ENCODE data around the gene KSR2.

Gene KSR2

GRCh38 chr12:117498880-117499279 lies 469.9 kb downstream of the KSR2 start:
- H3K27ac ChIP-seq (ENCODE audit: low read length), result no peak overlapping the region
- H3K27me3 ChIP-seq (ENCODE audit: control insufficient read depth, insufficient read depth, low read length), result no peaks in the 10 kb centered on the region
- no peak overlapping the region for H3K4me3 ChIP-seq (ENCODE audit: low read length)
- H3K9me3 ChIP-seq (ENCODE audit: control insufficient read depth, insufficient read depth, low read length), result no peaks in the 10 kb centered on the region
- no CpG with 5 or more reads among the region's 3 CpGs for WGBS (ENCODE audit: insufficient coverage, insufficient read length)
- no peaks in the 10 kb centered on the region; the same call in 1 of the 2 replicates for H3K4me1 ChIP-seq (ENCODE audit: control insufficient read depth, insufficient read depth, low read length)
- no peaks in the 10 kb centered on the region for H3K36me3 ChIP-seq (ENCODE audit: control insufficient read depth, insufficient read depth, low read length)
- DNase-seq (ENCODE audit: low read depth, low spot score), result no peak

DNA sequence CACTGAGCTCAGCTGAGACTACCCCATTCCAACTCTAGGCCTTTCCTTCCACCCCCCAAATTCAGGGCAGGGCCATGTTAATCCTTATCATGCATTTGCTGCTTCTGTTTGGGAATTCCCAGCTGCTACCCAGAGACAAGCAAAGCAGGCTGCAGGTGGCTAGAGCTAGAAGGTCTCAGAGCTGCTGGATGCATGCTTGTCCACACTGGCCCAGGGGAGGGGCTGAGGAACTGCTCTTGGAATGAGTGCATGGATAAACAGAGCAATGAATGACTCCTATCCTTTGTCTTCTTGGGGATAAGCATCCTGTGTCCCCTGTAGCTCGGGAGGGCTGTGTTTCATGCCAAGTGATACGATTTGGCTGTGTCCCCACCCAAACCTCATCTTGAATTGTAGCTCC lies 470.5 kb downstream of the KSR2 start:
- H3K9me3 ChIP-seq (ENCODE audit: control insufficient read depth, insufficient read depth, low read length), result no peaks in the 10 kb centered on the region
- no peaks in the 10 kb centered on the region; the same call in 1 of the 2 replicates for H3K4me1 ChIP-seq (ENCODE audit: control insufficient read depth, insufficient read depth, low read length)
- no peak overlapping the region for H3K27ac ChIP-seq (ENCODE audit: low read length)
- DNase-seq (ENCODE audit: low read depth, low spot score), result no peak
- no CpG with 5 or more reads among the region's 2 CpGs for WGBS (ENCODE audit: insufficient coverage, insufficient read length)
- H3K4me3 ChIP-seq (ENCODE audit: low read length), result no peak overlapping the region
- H3K36me3 ChIP-seq (ENCODE audit: control insufficient read depth, insufficient read depth, low read length), result no peaks in the 10 kb centered on the region
- H3K27me3 ChIP-seq (ENCODE audit: control insufficient read depth, insufficient read depth, low read length), result no peaks in the 10 kb centered on the region

GRCh38 chr12:117497407-117497806 lies 471.4 kb downstream of the KSR2 start:
- Histone ChIP-seq H3K9me3 (ENCODE audit: control insufficient read depth, insufficient read depth, low read length) (no peaks in the 10 kb centered on the region), H3K27me3 (ENCODE audit: control insufficient read depth, insufficient read depth, low read length) (no peaks in the 10 kb centered on the region), H3K27ac (ENCODE audit: low read length) (no peak overlapping the region), H3K4me3 (ENCODE audit: low read length) (no peak overlapping the region), H3K4me1 (ENCODE audit: control insufficient read depth, insufficient read depth, low read length) (no peaks in the 10 kb centered on the region; the same call in 1 of the 2 replicates), H3K36me3 (ENCODE audit: control insufficient read depth, insufficient read depth, low read length) (no peaks in the 10 kb centered on the region)
- DNase-seq (ENCODE audit: low read depth, low spot score), result no peak
- no CpG with 5 or more reads among the region's 7 CpGs for WGBS (ENCODE audit: insufficient coverage, insufficient read length)

DNA sequence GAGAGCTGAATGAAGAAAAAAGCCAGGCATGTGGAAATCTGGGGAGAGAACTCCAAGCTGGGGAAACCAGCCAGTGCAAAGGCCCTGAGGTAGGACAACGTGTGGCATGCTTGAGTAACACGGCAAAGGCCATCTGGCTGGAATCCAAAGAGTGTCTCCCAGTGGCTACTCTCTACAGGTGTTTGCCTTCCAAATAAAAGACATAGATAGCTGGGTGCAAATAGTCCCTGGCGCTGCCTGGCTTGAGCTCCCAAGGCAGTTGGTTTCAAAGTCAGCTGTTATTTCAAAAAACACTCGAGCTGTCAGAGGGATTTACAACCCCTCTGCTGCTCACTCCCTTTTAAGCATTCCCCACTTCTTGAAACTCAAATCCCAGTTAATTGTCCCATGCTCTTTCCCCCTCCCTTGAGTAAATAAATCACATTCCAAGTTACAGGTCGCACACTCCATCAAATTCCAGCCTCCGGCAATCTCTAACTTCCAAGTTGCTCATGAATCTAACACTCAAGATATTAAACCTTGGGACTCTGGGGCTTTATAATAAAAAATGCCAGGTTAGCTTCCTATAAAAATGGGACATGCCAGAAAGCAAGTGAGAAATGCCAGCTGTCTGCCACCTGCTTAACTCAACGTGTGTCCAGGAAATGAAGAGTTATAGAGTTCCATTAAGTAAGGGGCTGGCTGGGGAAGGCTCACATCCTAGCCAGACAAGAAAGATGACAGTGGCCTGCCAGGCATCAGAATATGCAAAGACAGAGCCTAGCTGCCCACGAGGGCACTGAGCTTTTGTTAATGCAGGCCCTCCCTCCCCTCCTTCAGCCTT lies 473.7 kb downstream of the KSR2 start:
- Histone ChIP-seq H3K27me3 (ENCODE audit: control insufficient read depth, insufficient read depth, low read length) (no peaks in the 10 kb centered on the region), H3K36me3 (ENCODE audit: control insufficient read depth, insufficient read depth, low read length) (no peaks in the 10 kb centered on the region), H3K4me3 (ENCODE audit: low read length) (no peak overlapping the region), H3K9me3 (ENCODE audit: control insufficient read depth, insufficient read depth, low read length) (no peaks in the 10 kb centered on the region), H3K27ac (ENCODE audit: low read length) (no peak overlapping the region), H3K4me1 (ENCODE audit: control insufficient read depth, insufficient read depth, low read length) (no peaks in the 10 kb centered on the region; the same call in 1 of the 2 replicates)
- no peak for DNase-seq (ENCODE audit: low read depth, low spot score)
- WGBS (ENCODE audit: insufficient coverage, insufficient read length), result no CpG with 5 or more reads among the region's 8 CpGs

GRCh38 chr12:117491711-117492110 lies 477.1 kb downstream of the KSR2 start:
- no peaks in the 10 kb centered on the region for H3K9me3 ChIP-seq (ENCODE audit: control insufficient read depth, insufficient read depth, low read length)
- H3K4me3 ChIP-seq (ENCODE audit: low read length), result no peak overlapping the region
- no peak for DNase-seq (ENCODE audit: low read depth, low spot score)
- H3K27me3 ChIP-seq (ENCODE audit: control insufficient read depth, insufficient read depth, low read length), result no peaks in the 10 kb centered on the region
- no peaks in the 10 kb centered on the region; the same call in 1 of the 2 replicates for H3K4me1 ChIP-seq (ENCODE audit: control insufficient read depth, insufficient read depth, low read length)
- no peak overlapping the region for H3K27ac ChIP-seq (ENCODE audit: low read length)
- WGBS (ENCODE audit: insufficient coverage, insufficient read length), result no CpG with 5 or more reads among the region's 7 CpGs
- no peaks in the 10 kb centered on the region for H3K36me3 ChIP-seq (ENCODE audit: control insufficient read depth, insufficient read depth, low read length)

GRCh38 chr12:117490130-117490529 lies 478.7 kb downstream of the KSR2 start:
- H3K4me3 ChIP-seq (ENCODE audit: low read length), result no peak overlapping the region
- H3K27me3 ChIP-seq (ENCODE audit: control insufficient read depth, insufficient read depth, low read length), result no peaks in the 10 kb centered on the region
- WGBS (ENCODE audit: insufficient coverage, insufficient read length), result no CpG with 5 or more reads among the region's 3 CpGs
- no peaks in the 10 kb centered on the region for H3K36me3 ChIP-seq (ENCODE audit: control insufficient read depth, insufficient read depth, low read length)
- H3K9me3 ChIP-seq (ENCODE audit: control insufficient read depth, insufficient read depth, low read length), result no peaks in the 10 kb centered on the region
- no peaks in the 10 kb centered on the region for H3K4me1 ChIP-seq (ENCODE audit: control insufficient read depth, insufficient read depth, low read length)
- no peak overlapping the region for H3K27ac ChIP-seq (ENCODE audit: low read length)
- DNase-seq (ENCODE audit: low read depth, low spot score), result no peak

DNA sequence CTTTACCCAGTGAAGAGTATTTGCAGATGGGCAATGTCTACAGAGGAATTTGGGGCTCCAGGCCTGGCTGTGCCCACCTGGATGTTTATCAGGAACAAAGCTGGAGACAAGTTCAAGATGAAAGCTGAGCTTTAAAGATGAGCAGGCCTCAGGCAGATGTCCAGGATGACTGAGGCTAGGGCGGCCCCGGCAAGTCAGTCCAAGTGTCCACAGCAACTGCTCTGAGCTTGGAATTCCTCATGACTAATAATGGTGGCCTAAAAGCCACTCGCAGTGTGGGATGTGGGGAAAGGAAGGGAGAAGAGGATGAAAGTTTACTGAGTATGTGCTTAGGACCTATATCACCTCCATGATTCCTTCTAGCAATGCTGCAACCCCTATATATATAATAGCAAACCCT lies 479.1 kb downstream of the KSR2 start:
- H3K27ac ChIP-seq (ENCODE audit: low read length), result no peak overlapping the region
- H3K4me1 ChIP-seq (ENCODE audit: control insufficient read depth, insufficient read depth, low read length), result no peaks in the 10 kb centered on the region
- no CpG with 5 or more reads among the region's 3 CpGs for WGBS (ENCODE audit: insufficient coverage, insufficient read length)
- no peak for DNase-seq (ENCODE audit: low read depth, low spot score)
- H3K4me3 ChIP-seq (ENCODE audit: low read length), result no peak overlapping the region
- H3K36me3 ChIP-seq (ENCODE audit: control insufficient read depth, insufficient read depth, low read length), result no peaks in the 10 kb centered on the region
- no peaks in the 10 kb centered on the region for H3K9me3 ChIP-seq (ENCODE audit: control insufficient read depth, insufficient read depth, low read length)
- H3K27me3 ChIP-seq (ENCODE audit: control insufficient read depth, insufficient read depth, low read length), result no peaks in the 10 kb centered on the region

DNA sequence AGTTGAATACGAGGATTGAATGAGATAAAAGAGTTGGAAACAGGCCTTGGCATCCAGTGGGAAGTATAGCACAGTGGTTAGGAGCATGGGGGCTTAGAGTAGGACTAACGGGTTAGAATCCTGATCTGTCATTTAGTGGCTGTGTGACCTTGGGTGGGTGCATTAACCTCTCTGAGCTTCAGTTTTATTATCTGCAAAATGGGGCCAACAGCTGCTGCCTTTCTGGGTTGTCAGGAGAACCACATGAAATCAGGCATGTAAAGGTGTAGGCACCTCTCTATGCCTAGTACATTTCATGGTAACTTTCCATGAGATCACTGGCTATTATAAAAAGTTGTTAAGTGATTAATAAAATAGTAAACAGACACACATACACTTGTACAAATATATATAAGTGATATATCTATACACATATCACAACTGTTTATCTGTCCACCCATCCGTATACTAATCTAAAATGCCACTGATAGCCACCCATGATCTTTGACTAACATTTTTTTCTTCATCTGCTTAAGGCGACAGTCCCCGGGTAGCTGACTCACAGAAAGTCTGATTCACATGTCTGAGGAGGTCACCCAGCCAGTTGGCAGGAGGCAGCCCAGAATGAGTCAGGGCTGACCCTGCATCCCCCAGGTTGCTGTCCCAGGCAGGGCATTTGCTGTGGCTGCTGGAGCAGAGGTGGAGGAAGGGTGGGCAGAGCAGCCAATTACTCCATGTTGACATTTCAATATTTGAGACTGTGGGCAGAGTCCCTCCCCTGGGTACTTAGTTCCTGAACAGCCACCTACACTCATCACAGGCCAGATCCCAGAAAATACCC lies 481.7 kb downstream of the KSR2 start:
- Histone ChIP-seq H3K4me1 (ENCODE audit: control insufficient read depth, insufficient read depth, low read length) (no peaks in the 10 kb centered on the region), H3K27ac (ENCODE audit: low read length) (no peak overlapping the region), H3K36me3 (ENCODE audit: control insufficient read depth, insufficient read depth, low read length) (no peaks in the 10 kb centered on the region), H3K9me3 (ENCODE audit: control insufficient read depth, insufficient read depth, low read length) (no peaks in the 10 kb centered on the region), H3K27me3 (ENCODE audit: control insufficient read depth, insufficient read depth, low read length) (no peaks in the 10 kb centered on the region), H3K4me3 (ENCODE audit: low read length) (no peak overlapping the region)
- no CpG with 5 or more reads among the region's 5 CpGs for WGBS (ENCODE audit: insufficient coverage, insufficient read length)
- DNase-seq (ENCODE audit: low read depth, low spot score), result no peak

DNA sequence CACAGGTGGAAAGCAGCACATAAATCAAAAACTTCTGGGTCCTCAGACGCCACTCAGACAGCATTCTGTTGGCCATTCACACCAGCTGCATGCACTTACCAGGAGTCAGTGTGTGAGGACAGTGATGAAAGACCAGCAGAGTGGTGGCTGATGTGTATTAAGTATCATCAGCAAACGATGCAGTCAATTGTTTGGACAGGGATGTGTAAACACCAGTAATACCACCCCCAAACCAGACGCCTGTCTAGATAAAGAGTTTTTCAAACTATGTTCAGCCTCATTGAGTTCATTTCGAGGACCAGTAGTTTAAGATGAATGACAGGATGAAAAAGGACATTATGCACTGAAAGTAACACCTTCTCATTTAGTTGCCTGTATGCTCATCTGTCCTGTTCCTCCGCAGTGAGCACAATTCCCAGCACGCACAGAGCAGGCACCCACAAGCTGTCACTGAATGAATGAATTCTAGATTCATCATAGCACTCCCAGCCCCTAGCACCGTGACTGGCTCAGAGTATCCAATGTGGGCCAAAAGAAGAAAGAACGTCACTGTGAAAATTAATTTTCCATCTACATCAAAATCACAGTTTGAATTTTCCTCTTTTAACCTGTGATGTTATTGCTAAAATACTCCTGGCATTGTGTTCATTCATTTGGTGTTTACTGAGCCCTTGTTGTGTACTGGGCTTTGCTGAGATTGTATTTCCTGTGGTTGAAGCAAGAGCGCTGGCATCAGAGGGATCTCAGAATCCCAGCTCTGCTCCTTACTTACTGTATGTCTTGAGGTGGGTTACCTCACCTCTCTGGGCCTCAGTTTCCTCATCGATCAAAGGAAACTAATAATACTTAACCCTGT lies 482.6 kb downstream of the KSR2 start:
- DNase-seq (ENCODE audit: low read depth, low spot score), result no peak
- Histone ChIP-seq H3K9me3 (ENCODE audit: control insufficient read depth, insufficient read depth, low read length) (no peaks in the 10 kb centered on the region), H3K27ac (ENCODE audit: low read length) (no peak overlapping the region), H3K36me3 (ENCODE audit: control insufficient read depth, insufficient read depth, low read length) (no peaks in the 10 kb centered on the region), H3K4me1 (ENCODE audit: control insufficient read depth, insufficient read depth, low read length) (no peaks in the 10 kb centered on the region), H3K27me3 (ENCODE audit: control insufficient read depth, insufficient read depth, low read length) (no peaks in the 10 kb centered on the region), H3K4me3 (ENCODE audit: low read length) (no peak overlapping the region)
- WGBS (ENCODE audit: insufficient coverage, insufficient read length), result no CpG with 5 or more reads among the region's 10 CpGs

GRCh38 chr12:117484901-117485300 lies 483.9 kb downstream of the KSR2 start:
- no CpG with 5 or more reads among the region's 3 CpGs for WGBS (ENCODE audit: insufficient coverage, insufficient read length)
- no peak overlapping the region for H3K27ac ChIP-seq (ENCODE audit: low read length)
- no peak for DNase-seq (ENCODE audit: low read depth, low spot score)
- H3K27me3 ChIP-seq (ENCODE audit: control insufficient read depth, insufficient read depth, low read length), result no peaks in the 10 kb centered on the region
- no peaks in the 10 kb centered on the region for H3K36me3 ChIP-seq (ENCODE audit: control insufficient read depth, insufficient read depth, low read length)
- H3K9me3 ChIP-seq (ENCODE audit: control insufficient read depth, insufficient read depth, low read length), result no peaks in the 10 kb centered on the region
- no peaks in the 10 kb centered on the region for H3K4me1 ChIP-seq (ENCODE audit: control insufficient read depth, insufficient read depth, low read length)
- H3K4me3 ChIP-seq (ENCODE audit: low read length), result no peak overlapping the region

Measured in iPS DF 6.9 (cell line).